ENCODE measurements around the gene THADA.

DNA sequence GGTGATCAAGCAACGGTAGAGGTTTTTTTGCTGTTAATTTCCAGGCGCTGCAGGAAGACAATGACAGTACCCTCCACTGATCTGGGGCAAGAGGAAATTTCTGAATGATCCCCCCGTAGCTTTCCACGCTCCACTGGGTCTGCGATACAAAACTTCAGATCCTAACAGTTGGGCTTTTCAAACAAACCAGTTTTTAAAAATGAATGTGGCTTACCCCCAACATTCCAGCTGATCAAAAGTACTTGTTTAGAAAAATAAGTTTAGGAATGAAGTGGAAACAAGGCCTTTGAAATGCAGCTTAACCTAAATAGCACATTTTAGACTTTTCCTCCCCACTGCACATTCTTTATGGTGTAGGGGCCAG lies 375.1 kb downstream of the THADA start:
- TF ChIP-seq, protein P1, sequence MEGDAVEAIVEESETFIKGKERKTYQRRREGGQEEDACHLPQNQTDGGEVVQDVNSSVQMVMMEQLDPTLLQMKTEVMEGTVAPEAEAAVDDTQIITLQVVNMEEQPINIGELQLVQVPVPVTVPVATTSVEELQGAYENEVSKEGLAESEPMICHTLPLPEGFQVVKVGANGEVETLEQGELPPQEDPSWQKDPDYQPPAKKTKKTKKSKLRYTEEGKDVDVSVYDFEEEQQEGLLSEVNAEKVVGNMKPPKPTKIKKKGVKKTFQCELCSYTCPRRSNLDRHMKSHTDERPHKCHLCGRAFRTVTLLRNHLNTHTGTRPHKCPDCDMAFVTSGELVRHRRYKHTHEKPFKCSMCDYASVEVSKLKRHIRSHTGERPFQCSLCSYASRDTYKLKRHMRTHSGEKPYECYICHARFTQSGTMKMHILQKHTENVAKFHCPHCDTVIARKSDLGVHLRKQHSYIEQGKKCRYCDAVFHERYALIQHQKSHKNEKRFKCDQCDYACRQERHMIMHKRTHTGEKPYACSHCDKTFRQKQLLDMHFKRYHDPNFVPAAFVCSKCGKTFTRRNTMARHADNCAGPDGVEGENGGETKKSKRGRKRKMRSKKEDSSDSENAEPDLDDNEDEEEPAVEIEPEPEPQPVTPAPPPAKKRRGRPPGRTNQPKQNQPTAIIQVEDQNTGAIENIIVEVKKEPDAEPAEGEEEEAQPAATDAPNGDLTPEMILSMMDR (IDR thresholded peaks at IDR 0.05; ENCODE audit: low read length), result no peak
- TF ChIP-seq EZH2 (IDR thresholded peaks at IDR 0.05; ENCODE audit: borderline replicate concordance, low read length), result no peak
